ENCODE results near the gene GSG1L.

The GSG1L gene

GRCh38 chr16:28001184-28001583, 62.3 kb downstream of the GSG1L start:
- DNase-seq (ENCODE audit: low read depth) = no peak
- H3K4me3 ChIP-seq (ENCODE audit: low read length) = no peak overlapping the region
- TF ChIP-seq CTCF (conservative IDR thresholded peaks at IDR 0.05; ENCODE audit: low read depth, low read length) = no peak

DNA sequence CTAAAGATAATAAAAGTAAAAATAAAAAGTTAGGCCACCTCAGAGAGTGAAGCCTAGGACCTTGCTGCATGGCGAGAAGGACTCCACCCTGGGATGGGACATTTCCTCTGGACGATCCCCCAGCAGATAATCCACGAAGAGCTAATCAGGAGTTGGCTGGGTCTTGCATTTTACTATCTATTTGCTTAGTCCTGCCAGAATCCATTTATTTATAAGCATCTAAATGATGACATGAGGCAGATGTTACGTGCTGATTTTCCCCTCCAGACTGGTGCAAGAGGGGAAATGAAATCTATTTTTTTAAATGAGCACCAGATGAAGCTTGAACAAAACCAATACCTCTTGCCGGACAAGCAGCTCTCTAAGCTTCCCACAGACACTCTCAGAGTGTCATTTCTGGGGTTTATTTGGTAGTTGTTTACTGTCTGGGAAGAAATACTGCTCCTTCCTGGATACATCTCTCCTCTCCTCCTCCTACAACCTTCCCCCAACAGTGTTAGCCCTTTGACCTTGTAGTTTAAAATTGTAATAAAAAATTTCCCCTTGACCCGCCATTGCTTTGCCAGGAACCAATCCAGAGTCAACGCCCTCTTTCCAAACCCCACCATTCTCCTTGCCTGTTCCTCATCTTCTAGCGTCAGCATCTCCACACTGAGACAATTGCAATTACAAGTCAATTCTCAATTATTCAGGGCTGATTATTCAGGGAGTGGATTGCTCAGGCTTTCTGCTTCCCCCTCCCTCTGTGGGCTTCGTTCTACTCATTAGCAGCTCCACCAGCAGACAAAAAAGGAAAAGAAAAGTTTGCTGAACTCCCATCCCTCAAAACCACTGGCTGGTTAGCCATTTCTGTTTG, 63.0 kb downstream of the GSG1L start:
- no peak overlapping the region for H3K4me3 ChIP-seq (ENCODE audit: low read length)
- DNase-seq (ENCODE audit: low read depth) = no peak

DNA sequence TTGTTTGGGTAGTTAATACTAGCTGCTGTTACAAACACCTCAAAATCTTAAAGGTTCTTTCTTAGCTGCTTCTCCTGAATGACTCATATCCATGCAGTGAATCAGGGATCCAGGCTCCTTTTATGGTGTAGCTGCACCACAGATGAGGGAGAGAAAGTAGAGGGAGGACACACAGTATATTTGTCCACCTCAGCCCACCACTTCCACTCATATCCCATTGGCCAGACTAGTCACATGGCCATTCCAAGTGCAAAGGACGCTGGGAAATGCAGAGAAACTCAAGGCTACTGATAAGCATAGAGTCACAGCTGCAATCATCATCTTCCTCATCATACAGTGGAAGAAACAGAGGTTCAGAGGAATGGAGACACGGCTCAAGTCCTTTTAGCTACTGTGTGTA, 63.8 kb downstream of the GSG1L start:
- H3K4me3 ChIP-seq (ENCODE audit: low read length) = no peak overlapping the region
- no peak for TF ChIP-seq CTCF (conservative IDR thresholded peaks at IDR 0.05; ENCODE audit: low read depth, low read length)
- no peak for DNase-seq (ENCODE audit: low read depth)

More for the DNA sequence above, 63.0 kb downstream of the GSG1L start:
- TF ChIP-seq CTCF (conservative IDR thresholded peaks at IDR 0.05; ENCODE audit: low read depth, low read length) = no peak

DNA sequence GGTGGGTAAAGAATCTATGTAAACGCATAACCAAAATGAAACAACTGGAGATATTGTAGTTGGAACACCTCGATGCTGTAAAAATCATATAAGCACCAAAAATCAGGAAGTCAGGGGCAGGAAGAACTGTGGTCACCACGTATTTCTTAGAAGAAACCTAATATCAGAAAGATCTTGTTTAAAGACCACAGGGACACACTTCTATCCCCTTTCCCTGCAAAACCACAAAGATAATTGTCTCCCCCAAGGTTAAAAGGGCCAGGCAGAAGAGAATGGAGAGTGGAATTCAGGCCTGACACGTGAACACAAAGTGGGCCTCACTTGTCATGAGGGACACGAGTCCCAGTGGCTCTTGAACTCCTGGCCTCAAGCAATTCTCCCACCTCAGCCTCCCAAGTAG, 68.1 kb downstream of the GSG1L start:
- TF ChIP-seq CTCF (conservative IDR thresholded peaks at IDR 0.05; ENCODE audit: low read depth, low read length) = no peak
- DNase-seq (ENCODE audit: low read depth) = no peak
- H3K4me3 ChIP-seq (ENCODE audit: low read length) = no peak overlapping the region

DNA sequence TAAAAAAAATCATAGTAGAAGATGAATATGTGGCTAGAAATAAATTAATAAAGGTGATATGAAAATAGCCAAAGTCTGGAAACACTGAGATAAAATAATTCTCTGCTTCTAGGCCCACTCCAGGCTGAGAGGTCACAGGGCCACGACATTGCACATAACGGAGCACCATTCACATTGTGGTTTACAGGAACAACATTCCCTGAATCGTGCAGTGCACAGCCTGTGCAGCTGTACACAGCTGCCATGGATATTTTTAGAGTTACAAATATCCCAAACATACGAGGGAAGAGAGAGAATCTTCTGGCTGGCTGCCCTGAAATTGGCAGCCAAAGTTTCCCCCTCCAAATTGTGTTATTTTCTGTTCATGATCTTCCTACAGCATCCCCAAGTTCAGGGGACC, 68.8 kb downstream of the GSG1L start:
- no peak for TF ChIP-seq CTCF (conservative IDR thresholded peaks at IDR 0.05; ENCODE audit: low read depth, low read length)
- H3K4me3 ChIP-seq (ENCODE audit: low read length) = no peak overlapping the region
- DNase-seq (ENCODE audit: low read depth) = no peak

DNA sequence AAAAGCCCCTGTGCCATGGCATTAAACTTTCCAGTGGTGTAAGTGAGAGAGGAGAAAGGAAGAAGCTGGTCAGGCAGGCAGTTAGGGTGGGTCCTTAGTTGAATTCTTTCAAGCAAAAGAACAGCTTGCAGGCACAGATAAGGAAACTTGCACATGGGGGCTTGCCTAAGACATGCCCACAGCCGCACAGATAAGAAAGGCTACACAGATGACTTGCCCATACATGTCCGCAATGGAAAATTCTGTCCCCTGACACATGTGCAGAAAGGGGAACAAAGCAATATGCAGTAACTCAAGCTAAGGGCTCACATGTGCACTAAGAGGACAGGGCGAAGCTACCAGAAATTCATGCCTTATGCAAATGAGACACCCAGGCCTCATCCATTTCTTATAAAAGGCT, 69.9 kb downstream of the GSG1L start:
- no peak for TF ChIP-seq CTCF (conservative IDR thresholded peaks at IDR 0.05; ENCODE audit: low read depth, low read length)
- no peak for DNase-seq (ENCODE audit: low read depth)
- H3K4me3 ChIP-seq (ENCODE audit: low read length) = no peak overlapping the region

GRCh38 chr16:27991876-27992275, 71.6 kb downstream of the GSG1L start:
- H3K4me3 ChIP-seq (ENCODE audit: low read length) = no peak overlapping the region
- DNase-seq (ENCODE audit: low read depth) = no peak
- no peak for TF ChIP-seq CTCF (conservative IDR thresholded peaks at IDR 0.05; ENCODE audit: low read depth, low read length)

Measured in retinal pigment epithelial cell (primary cell).